A549 (cell line): ENCODE results near the gene TAT.

Source experiments
- BHLHE40 ChIP-seq: IDR thresholded peaks from 2 replicates; pipeline ENCODE4 v1.6.1; 2012; ENCODE audit warnings: low read depth, low read length, inconsistent platforms
- EP300 ChIP-seq, 2 experiments: fragments of >200 bp; sonication (Bioruptor Twin); formaldehyde crosslinking; IDR thresholded peaks; 2 replicates in 1 of 2; 3 replicates in 1 of 2; pipeline ENCODE4 v1.6.1; 2016 to 2017
- ESRRA ChIP-seq: fragments of 150-350 bp; IDR thresholded peaks from 2 replicates; pipeline ENCODE4 v1.6.1; 2014; ENCODE audit warnings: mild to moderate bottlenecking, low read length, borderline replicate concordance
- FOXS1 ChIP-seq: fragments of 250-450 bp; sonication (Bioruptor Pico); IDR thresholded peaks from 2 replicates; pipeline ENCODE4 v1.5.0; 2020; ENCODE audit warnings: mild to moderate bottlenecking, moderate library complexity
- JUNB ChIP-seq: fragments of >200 bp; sonication (Bioruptor Twin); formaldehyde crosslinking; IDR thresholded peaks from 2 replicates; pipeline ENCODE4 v1.6.1; 2016
- NR3C1 ChIP-seq: fragments of >200 bp; sonication (Bioruptor Twin); formaldehyde crosslinking; IDR thresholded peaks from 3 replicates; pipeline ENCODE4 v1.6.1; 2017
- RAD21 ChIP-seq, 2 experiments: fragments of >200 bp in 1 of 2; sonication (Bioruptor Twin) in 1 of 2; formaldehyde crosslinking in 1 of 2; IDR thresholded peaks in 1 of 2; conservative IDR thresholded peaks in 1 of 2; 2 replicates in 1 of 2; 3 replicates in 1 of 2; pipeline ENCODE4 v1.6.1; 2012 to 2018; ENCODE audit warnings: inconsistent platforms in 1 of 2
- ZNF302 ChIP-seq: fragments of 250-450 bp; sonication (Bioruptor Pico); IDR thresholded peaks from 2 replicates; pipeline ENCODE4 v1.9.0; 2021; ENCODE audit warnings: inconsistent platforms, mild to moderate bottlenecking, moderate library complexity
- TF ChIP-seq, protein P1 (sequence below): fragments of >200 bp; sonication (Bioruptor Twin); formaldehyde crosslinking; IDR thresholded peaks from 3 replicates; pipeline ENCODE4 v1.5.1; 2016
- TF ChIP-seq, protein P2 (sequence below): IDR thresholded peaks from 2 replicates; pipeline ENCODE4 v1.6.1; 2012; ENCODE audit warnings: low read depth, borderline replicate concordance
- TF ChIP-seq, protein P3 (sequence below): fragments of 200-600 bp; sonication (generic); IDR thresholded peaks from 2 replicates; pipeline ENCODE4 v1.6.1; 2016; ENCODE audit warnings: antibody characterized with exemption, mild to moderate bottlenecking, moderate library complexity

DNA sequence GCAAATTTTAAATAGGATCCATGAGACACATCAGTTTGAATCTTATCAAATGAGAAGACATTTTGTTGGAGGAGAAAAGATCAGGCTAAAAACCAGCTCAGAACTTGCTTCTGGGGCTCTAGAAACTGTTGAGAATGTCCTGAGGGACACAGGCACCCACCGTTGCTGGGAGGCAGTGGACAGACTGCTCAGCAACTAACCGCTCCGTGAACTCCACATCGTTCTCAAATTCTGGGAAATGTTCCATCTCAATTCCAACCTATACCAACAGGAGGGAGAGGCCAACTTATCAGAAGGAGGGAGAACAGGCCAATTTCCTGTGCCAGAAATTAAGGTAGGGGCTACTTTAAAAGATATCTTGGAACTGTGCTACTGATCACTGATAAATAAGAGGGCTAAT lies 8.3 kb downstream of the TAT start:
- TF ChIP-seq FOXS1 (CRISPR knock-in tag) = no peak
- TF ChIP-seq ESRRA = no peak
- no peak for TF ChIP-seq EP300 (IDR thresholded peaks at IDR 0.05)
- TF ChIP-seq, protein P1, sequence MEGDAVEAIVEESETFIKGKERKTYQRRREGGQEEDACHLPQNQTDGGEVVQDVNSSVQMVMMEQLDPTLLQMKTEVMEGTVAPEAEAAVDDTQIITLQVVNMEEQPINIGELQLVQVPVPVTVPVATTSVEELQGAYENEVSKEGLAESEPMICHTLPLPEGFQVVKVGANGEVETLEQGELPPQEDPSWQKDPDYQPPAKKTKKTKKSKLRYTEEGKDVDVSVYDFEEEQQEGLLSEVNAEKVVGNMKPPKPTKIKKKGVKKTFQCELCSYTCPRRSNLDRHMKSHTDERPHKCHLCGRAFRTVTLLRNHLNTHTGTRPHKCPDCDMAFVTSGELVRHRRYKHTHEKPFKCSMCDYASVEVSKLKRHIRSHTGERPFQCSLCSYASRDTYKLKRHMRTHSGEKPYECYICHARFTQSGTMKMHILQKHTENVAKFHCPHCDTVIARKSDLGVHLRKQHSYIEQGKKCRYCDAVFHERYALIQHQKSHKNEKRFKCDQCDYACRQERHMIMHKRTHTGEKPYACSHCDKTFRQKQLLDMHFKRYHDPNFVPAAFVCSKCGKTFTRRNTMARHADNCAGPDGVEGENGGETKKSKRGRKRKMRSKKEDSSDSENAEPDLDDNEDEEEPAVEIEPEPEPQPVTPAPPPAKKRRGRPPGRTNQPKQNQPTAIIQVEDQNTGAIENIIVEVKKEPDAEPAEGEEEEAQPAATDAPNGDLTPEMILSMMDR = no peak
- TF ChIP-seq JUNB = no peak
- TF ChIP-seq BHLHE40 = no peak
- TF ChIP-seq ZNF302 (CRISPR knock-in tag) = no peak
- TF ChIP-seq, protein P2, sequence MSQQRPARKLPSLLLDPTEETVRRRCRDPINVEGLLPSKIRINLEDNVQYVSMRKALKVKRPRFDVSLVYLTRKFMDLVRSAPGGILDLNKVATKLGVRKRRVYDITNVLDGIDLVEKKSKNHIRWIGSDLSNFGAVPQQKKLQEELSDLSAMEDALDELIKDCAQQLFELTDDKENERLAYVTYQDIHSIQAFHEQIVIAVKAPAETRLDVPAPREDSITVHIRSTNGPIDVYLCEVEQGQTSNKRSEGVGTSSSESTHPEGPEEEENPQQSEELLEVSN = no peak
- TF ChIP-seq, protein P3, sequence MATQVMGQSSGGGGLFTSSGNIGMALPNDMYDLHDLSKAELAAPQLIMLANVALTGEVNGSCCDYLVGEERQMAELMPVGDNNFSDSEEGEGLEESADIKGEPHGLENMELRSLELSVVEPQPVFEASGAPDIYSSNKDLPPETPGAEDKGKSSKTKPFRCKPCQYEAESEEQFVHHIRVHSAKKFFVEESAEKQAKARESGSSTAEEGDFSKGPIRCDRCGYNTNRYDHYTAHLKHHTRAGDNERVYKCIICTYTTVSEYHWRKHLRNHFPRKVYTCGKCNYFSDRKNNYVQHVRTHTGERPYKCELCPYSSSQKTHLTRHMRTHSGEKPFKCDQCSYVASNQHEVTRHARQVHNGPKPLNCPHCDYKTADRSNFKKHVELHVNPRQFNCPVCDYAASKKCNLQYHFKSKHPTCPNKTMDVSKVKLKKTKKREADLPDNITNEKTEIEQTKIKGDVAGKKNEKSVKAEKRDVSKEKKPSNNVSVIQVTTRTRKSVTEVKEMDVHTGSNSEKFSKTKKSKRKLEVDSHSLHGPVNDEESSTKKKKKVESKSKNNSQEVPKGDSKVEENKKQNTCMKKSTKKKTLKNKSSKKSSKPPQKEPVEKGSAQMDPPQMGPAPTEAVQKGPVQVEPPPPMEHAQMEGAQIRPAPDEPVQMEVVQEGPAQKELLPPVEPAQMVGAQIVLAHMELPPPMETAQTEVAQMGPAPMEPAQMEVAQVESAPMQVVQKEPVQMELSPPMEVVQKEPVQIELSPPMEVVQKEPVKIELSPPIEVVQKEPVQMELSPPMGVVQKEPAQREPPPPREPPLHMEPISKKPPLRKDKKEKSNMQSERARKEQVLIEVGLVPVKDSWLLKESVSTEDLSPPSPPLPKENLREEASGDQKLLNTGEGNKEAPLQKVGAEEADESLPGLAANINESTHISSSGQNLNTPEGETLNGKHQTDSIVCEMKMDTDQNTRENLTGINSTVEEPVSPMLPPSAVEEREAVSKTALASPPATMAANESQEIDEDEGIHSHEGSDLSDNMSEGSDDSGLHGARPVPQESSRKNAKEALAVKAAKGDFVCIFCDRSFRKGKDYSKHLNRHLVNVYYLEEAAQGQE = no peak
- TF ChIP-seq RAD21 (conservative IDR thresholded peaks at IDR 0.05 in 1 of 2, IDR thresholded peaks at IDR 0.05 in 1 of 2) = no peak
- TF ChIP-seq NR3C1 = no peak
